ENCODE measurements around the gene AASS.

AASS gene

DNA sequence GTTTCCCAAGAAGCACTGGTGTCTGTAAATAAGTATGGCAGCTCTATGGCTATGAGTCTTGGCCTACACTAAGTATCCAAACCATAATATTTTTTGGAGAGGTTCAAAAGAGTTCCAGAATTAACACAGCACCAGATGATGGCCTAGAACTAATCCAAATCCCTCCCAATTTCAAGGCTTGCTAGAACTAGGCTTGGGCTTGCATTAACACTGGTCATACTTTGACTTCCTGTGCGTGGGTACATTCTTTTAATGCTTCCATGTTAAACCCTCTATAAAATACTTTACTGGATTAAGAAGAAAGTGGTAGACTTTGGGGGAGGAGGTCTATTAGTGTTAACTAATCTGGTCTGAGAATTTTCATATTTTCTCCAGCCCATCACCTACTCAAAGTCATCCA lies 3.1 kb downstream of the AASS start:
- POLR2A ChIA-PET = no interaction called here
- no peak overlapping the region for H3K27ac ChIP-seq (ENCODE audit: extremely low read depth, low read depth, low read length)
- no peak overlapping the region for H3K4me3 ChIP-seq (ENCODE audit: low read depth, low read length)
- CTCF ChIA-PET = no interaction called here
- H3K9me3 ChIP-seq (ENCODE audit: control insufficient read depth, insufficient read depth, low read depth, low read length) = no peaks in the 10 kb centered on the region
- peaks cover 20% of the 10 kb centered on the region for H3K4me1 ChIP-seq (ENCODE audit: control insufficient read depth, insufficient read depth, low read length)
- TF ChIP-seq, protein P1, sequence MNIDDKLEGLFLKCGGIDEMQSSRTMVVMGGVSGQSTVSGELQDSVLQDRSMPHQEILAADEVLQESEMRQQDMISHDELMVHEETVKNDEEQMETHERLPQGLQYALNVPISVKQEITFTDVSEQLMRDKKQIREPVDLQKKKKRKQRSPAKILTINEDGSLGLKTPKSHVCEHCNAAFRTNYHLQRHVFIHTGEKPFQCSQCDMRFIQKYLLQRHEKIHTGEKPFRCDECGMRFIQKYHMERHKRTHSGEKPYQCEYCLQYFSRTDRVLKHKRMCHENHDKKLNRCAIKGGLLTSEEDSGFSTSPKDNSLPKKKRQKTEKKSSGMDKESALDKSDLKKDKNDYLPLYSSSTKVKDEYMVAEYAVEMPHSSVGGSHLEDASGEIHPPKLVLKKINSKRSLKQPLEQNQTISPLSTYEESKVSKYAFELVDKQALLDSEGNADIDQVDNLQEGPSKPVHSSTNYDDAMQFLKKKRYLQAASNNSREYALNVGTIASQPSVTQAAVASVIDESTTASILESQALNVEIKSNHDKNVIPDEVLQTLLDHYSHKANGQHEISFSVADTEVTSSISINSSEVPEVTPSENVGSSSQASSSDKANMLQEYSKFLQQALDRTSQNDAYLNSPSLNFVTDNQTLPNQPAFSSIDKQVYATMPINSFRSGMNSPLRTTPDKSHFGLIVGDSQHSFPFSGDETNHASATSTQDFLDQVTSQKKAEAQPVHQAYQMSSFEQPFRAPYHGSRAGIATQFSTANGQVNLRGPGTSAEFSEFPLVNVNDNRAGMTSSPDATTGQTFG (tag by site-specific recombination; IDR thresholded peaks at IDR 0.05; ENCODE audit: borderline replicate concordance) = no peak
- no peak for TF ChIP-seq ZNF768 (tag by site-specific recombination; IDR thresholded peaks at IDR 0.05)
- TF ChIP-seq, protein P2, sequence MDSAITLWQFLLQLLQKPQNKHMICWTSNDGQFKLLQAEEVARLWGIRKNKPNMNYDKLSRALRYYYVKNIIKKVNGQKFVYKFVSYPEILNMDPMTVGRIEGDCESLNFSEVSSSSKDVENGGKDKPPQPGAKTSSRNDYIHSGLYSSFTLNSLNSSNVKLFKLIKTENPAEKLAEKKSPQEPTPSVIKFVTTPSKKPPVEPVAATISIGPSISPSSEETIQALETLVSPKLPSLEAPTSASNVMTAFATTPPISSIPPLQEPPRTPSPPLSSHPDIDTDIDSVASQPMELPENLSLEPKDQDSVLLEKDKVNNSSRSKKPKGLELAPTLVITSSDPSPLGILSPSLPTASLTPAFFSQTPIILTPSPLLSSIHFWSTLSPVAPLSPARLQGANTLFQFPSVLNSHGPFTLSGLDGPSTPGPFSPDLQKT (IDR thresholded peaks at IDR 0.05; ENCODE audit: borderline replicate concordance, low read depth, low read length) = no peak
- TF ChIP-seq ZXDB (tag by site-specific recombination; IDR thresholded peaks at IDR 0.05) = no peak
- TF ChIP-seq ZNF600 (tag by site-specific recombination; IDR thresholded peaks at IDR 0.05) = no peak
- TF ChIP-seq, protein P3, sequence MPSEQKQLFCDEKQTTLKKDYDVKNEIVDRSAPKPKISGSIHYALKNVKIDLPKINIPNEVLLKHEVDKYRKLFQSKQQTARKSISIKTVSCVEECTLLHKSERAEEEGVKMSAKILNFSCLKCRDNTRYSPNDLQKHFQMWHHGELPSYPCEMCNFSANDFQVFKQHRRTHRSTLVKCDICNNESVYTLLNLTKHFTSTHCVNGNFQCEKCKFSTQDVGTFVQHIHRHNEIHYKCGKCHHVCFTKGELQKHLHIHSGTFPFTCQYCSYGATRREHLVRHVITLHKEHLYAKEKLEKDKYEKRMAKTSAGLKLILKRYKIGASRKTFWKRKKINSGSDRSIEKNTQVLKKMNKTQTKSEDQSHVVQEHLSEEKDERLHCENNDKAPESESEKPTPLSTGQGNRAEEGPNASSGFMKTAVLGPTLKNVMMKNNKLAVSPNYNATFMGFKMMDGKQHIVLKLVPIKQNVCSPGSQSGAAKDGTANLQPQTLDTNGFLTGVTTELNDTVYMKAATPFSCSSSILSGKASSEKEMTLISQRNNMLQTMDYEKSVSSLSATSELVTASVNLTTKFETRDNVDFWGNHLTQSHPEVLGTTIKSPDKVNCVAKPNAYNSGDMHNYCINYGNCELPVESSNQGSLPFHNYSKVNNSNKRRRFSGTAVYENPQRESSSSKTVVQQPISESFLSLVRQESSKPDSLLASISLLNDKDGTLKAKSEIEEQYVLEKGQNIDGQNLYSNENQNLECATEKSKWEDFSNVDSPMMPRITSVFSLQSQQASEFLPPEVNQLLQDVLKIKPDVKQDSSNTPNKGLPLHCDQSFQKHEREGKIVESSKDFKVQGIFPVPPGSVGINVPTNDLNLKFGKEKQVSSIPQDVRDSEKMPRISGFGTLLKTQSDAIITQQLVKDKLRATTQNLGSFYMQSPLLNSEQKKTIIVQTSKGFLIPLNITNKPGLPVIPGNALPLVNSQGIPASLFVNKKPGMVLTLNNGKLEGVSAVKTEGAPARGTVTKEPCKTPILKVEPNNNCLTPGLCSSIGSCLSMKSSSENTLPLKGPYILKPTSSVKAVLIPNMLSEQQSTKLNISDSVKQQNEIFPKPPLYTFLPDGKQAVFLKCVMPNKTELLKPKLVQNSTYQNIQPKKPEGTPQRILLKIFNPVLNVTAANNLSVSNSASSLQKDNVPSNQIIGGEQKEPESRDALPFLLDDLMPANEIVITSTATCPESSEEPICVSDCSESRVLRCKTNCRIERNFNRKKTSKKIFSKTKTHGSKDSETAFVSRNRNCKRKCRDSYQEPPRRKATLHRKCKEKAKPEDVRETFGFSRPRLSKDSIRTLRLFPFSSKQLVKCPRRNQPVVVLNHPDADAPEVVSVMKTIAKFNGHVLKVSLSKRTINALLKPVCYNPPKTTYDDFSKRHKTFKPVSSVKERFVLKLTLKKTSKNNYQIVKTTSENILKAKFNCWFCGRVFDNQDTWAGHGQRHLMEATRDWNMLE (tag by site-specific recombination; conservative IDR thresholded peaks at IDR 0.05; ENCODE audit: low read depth) = no peak
- TF ChIP-seq ZNF664 (tag by site-specific recombination; IDR thresholded peaks at IDR 0.05) = no peak
- no peak for TF ChIP-seq ZNF48 (tag by site-specific recombination; IDR thresholded peaks at IDR 0.05)
- TF ChIP-seq ZNF510 (tag by site-specific recombination; IDR thresholded peaks at IDR 0.05; ENCODE audit: insufficient replicate concordance) = no peak
- no peak for TF ChIP-seq ZNF626 (tag by site-specific recombination; IDR thresholded peaks at IDR 0.05)
- no peaks in the 10 kb centered on the region for H3K36me3 ChIP-seq (ENCODE audit: control insufficient read depth in 2 of 2, insufficient read depth in 1 of 2, low read length in 2 of 2)

DNA sequence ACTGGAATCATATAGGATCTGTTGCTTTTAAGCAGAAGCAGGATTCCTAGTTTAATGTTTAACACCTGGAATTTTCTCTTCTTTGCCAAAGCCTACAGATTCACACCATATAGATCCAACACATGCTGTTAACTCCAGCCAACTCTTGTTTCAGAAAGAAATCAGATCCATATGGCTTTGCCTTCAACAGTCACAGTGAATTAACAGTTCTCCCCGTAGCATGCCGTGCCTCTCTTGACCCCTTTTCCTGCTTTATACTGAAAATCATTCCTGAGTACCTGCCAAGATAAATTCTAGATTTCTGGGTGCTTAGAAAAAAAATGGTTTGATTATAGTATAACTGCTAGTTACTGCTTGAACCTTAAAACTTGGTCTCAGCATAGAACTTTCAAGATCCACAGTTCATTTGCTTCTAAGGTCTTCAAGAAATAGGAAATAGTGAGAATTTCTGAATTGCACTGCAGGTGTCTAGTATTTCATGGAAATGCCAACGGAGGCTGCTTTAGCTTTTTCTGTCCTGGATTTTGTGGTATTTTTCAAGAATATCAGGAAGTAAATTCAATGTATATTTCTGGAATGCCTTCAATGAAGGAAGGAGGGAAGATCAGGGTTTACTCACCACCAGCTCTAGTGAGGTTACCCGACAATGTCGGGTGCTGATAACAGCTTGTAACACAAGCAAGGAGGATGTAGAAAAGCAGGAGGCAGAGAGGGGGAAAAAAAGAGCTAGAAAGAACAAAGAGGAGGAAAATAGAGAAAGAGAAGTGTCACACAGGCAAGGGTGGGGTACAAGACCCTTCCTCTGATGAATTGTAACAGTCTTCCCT lies 6.6 kb downstream of the AASS start:
- peak overlapping the region; percentile 10; the same call in 1 of the 2 replicates for H3K4me3 ChIP-seq (ENCODE audit: low read depth, low read length)
- no peaks in the 10 kb centered on the region for H3K9me3 ChIP-seq (ENCODE audit: control insufficient read depth, insufficient read depth, low read depth, low read length)
- peaks cover 0 to 6% of the 10 kb centered on the region in 2 experiments; a peak in 1 of 3 replicates for H3K36me3 ChIP-seq (ENCODE audit: control insufficient read depth in 2 of 2, insufficient read depth in 1 of 2, low read length in 2 of 2)
- POLR2A ChIA-PET = interaction anchor here (0.6 kb wide), 1 partner anchor 167 kb away, joined by 5 read pairs; the partner anchor contains the start of gene FEZF1
- CTCF ChIA-PET = interaction anchor here (0.6 to 1.3 kb wide), 2 partner anchors 45 to 826 kb away, joined by 3 to 4 read pairs; no protein-coding TSS in a partner anchor
- peaks cover 18% of the 10 kb centered on the region for H3K4me1 ChIP-seq (ENCODE audit: control insufficient read depth, insufficient read depth, low read length)
- H3K27ac ChIP-seq (ENCODE audit: extremely low read depth, low read depth, low read length) = no peak overlapping the region
- TF ChIP-seq, protein P4, sequence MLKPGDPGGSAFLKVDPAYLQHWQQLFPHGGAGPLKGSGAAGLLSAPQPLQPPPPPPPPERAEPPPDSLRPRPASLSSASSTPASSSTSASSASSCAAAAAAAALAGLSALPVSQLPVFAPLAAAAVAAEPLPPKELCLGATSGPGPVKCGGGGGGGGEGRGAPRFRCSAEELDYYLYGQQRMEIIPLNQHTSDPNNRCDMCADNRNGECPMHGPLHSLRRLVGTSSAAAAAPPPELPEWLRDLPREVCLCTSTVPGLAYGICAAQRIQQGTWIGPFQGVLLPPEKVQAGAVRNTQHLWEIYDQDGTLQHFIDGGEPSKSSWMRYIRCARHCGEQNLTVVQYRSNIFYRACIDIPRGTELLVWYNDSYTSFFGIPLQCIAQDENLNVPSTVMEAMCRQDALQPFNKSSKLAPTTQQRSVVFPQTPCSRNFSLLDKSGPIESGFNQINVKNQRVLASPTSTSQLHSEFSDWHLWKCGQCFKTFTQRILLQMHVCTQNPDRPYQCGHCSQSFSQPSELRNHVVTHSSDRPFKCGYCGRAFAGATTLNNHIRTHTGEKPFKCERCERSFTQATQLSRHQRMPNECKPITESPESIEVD (tag by site-specific recombination; IDR thresholded peaks at IDR 0.05) = 0 out of 2 replicates have a peak, but pooled peaks have one; percentile 21
- no peak for TF ChIP-seq ZNF560 (tag by site-specific recombination; IDR thresholded peaks at IDR 0.05; ENCODE audit: borderline replicate concordance)
- TF ChIP-seq ZNF114 (tag by site-specific recombination; IDR thresholded peaks at IDR 0.05) = no peak
- no peak for TF ChIP-seq ZNF585B (tag by site-specific recombination; IDR thresholded peaks at IDR 0.05)
- no peak for TF ChIP-seq MZF1 (tag by site-specific recombination; IDR thresholded peaks at IDR 0.05; ENCODE audit: borderline replicate concordance)
- no peak for TF ChIP-seq ZXDB (tag by site-specific recombination; IDR thresholded peaks at IDR 0.05)
- TF ChIP-seq ZNF146 (tag by site-specific recombination; IDR thresholded peaks at IDR 0.05) = no peak
- TF ChIP-seq ZNF629 (tag by site-specific recombination; IDR thresholded peaks at IDR 0.05) = no peak
- no peak for TF ChIP-seq ZSCAN16 (tag by site-specific recombination; IDR thresholded peaks at IDR 0.05)
- TF ChIP-seq ZNF366 (tag by site-specific recombination; conservative IDR thresholded peaks at IDR 0.05) = peak; percentile 51; the same call in 1 of the 2 replicates
- no peak for TF ChIP-seq GFI1B (tag by site-specific recombination; IDR thresholded peaks at IDR 0.05)
- TF ChIP-seq, protein P5, sequence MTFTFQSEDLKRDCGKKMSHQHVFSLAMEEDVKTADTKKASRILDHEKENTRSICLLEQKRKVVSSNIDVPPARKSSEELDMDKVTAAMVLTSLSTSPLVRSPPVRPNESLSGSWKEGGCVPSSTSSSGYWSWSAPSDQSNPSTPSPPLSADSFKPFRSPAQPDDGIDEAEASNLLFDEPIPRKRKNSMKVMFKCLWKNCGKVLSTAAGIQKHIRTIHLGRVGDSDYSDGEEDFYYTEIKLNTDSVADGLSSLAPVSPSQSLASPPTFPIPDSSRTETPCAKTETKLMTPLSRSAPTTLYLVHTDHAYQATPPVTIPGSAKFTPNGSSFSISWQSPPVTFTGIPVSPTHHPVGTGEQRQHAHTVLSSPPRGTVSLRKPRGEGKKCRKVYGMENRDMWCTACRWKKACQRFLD (tag by site-specific recombination; IDR thresholded peaks at IDR 0.05) = no peak
- no peak for TF ChIP-seq ZNF785 (tag by site-specific recombination; IDR thresholded peaks at IDR 0.05)
